ENCODE measurements around the gene TOR1AIP2. TPM values are rescaled to one million over a fixed set of nuclear protein-coding genes. Genes with fewer than 3 reads are reported as not detected.
"Not testable (repeated sequence)": the region's sequence is repeated elsewhere in the genome, so short reads cannot be mapped to it uniquely, and the experiment has no call there.

TOR1AIP2 gene
- polyA plus RNA-seq, 1 experiment, result 17.4 TPM

- POLR2A ChIA-PET, result no interaction called here
Measured at GRCh38 chr1:179805291-179806195, 72.1 kb downstream of the TOR1AIP2 start.

DNA sequence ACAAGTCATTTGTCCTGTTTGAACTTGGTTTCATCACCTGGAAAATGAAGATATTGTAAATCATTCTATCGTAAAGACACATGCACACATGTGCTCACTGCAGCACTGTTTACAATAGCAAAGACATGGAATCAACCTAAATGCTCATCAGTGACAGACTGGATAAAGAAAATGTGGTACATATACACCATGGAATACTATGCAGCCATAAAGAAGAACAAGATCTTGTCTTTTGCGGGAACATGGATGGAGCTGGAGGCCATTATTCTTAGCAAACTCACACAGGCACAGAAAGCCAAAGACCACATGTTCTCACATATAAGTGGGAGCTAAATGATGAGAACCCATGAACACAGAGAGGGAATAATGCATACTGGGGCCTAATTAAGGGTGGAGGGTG, 73.2 kb downstream of the TOR1AIP2 start:
- CTCF ChIA-PET; DNase-seq (ENCODE audit: low read depth); H3K36me3 ChIP-seq (ENCODE audit: control insufficient read depth, insufficient read depth, low read length); H3K4me3 ChIP-seq (ENCODE audit: low read depth, low read length); POLR2A ChIA-PET; H3K27me3 ChIP-seq (ENCODE audit: control insufficient read depth, insufficient read depth, low read length): not testable (repeated sequence)

More at GRCh38 chr1:179805291-179806195, 72.1 kb downstream of the TOR1AIP2 start:
- Histone ChIP-seq H3K4me3 (ENCODE audit: low read depth, low read length) (no peak overlapping the region), H3K36me3 (ENCODE audit: control insufficient read depth, insufficient read depth, low read length) (no peaks in the 10 kb centered on the region), H3K27me3 (ENCODE audit: control insufficient read depth, insufficient read depth, low read length) (peaks cover 12% of the 10 kb centered on the region)
- DNase-seq (ENCODE audit: low read depth), result no peak
- CTCF ChIA-PET, result interaction anchor here (1.0 to 15.1 kb wide), 4 partner anchors 9 to 100 kb away, joined by 3 to 447 read pairs (median 14); no protein-coding TSS in a partner anchor
- TF ChIP-seq, protein P1, sequence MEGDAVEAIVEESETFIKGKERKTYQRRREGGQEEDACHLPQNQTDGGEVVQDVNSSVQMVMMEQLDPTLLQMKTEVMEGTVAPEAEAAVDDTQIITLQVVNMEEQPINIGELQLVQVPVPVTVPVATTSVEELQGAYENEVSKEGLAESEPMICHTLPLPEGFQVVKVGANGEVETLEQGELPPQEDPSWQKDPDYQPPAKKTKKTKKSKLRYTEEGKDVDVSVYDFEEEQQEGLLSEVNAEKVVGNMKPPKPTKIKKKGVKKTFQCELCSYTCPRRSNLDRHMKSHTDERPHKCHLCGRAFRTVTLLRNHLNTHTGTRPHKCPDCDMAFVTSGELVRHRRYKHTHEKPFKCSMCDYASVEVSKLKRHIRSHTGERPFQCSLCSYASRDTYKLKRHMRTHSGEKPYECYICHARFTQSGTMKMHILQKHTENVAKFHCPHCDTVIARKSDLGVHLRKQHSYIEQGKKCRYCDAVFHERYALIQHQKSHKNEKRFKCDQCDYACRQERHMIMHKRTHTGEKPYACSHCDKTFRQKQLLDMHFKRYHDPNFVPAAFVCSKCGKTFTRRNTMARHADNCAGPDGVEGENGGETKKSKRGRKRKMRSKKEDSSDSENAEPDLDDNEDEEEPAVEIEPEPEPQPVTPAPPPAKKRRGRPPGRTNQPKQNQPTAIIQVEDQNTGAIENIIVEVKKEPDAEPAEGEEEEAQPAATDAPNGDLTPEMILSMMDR (IDR thresholded peaks at IDR 0.05; ENCODE audit: insufficient read depth, low read depth, low read length), result no peak

DNA sequence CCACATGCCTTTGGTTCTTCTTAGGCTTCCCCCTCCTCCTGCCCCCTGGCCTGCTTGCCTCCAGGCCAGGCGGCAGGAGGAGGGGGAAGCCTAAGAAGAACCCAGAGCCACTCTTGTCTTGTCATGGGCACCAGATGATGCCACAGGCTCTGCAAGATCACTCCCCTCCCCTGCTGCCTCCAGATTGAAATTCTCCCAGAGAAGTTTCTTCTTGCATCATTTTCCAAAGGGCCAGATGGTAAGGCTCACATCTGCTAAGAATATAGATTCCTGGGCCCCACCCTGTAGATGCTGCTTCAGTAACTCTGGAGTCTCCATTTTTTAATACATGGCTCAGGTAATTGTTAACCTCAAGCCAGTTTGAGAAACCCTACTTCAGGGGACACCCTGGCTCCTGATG, 73.7 kb downstream of the TOR1AIP2 start:
- Histone ChIP-seq H3K36me3 (ENCODE audit: control insufficient read depth, insufficient read depth, low read length) (no peaks in the 10 kb centered on the region), H3K27me3 (ENCODE audit: control insufficient read depth, insufficient read depth, low read length) (peaks cover 11% of the 10 kb centered on the region), H3K4me3 (ENCODE audit: low read depth, low read length) (no peak overlapping the region)
- TF ChIP-seq, protein P1 (IDR thresholded peaks at IDR 0.05; ENCODE audit: insufficient read depth, low read depth, low read length), result no peak
- POLR2A ChIA-PET, result no interaction called here
- CTCF ChIA-PET, result no interaction called here
- DNase-seq (ENCODE audit: low read depth), result no peak

- POLR2A ChIA-PET, result no interaction called here
- TF ChIP-seq, protein P1 (IDR thresholded peaks at IDR 0.05; ENCODE audit: insufficient read depth, low read depth, low read length), result no peak
- Histone ChIP-seq H3K36me3 (ENCODE audit: control insufficient read depth, insufficient read depth, low read length) (no peaks in the 10 kb centered on the region), H3K27me3 (ENCODE audit: control insufficient read depth, insufficient read depth, low read length) (peaks cover 11% of the 10 kb centered on the region), H3K4me3 (ENCODE audit: low read depth, low read length) (no peak overlapping the region)
- DNase-seq (ENCODE audit: low read depth), result no peak
- CTCF ChIA-PET, result interaction anchor here (0.7 to 1.3 kb wide), 2 partner anchors 12 to 375 kb away, joined by 3 to 7 read pairs; no protein-coding TSS in a partner anchor
Measured at GRCh38 chr1:179803104-179803503, 74.5 kb downstream of the TOR1AIP2 start.

GRCh38 chr1:179800481-179800880, 77.1 kb downstream of the TOR1AIP2 start:
- TF ChIP-seq, protein P1 (IDR thresholded peaks at IDR 0.05; ENCODE audit: insufficient read depth, low read depth, low read length), result no peak
- no peak overlapping the region for H3K4me3 ChIP-seq (ENCODE audit: low read depth, low read length)
- ChIA-PET POLR2A (no interaction called here), CTCF (interaction anchor here (1.3 to 2.6 kb wide), 3 partner anchors 9 to 14 kb away, joined by 4 to 11 read pairs (median 7); no protein-coding TSS in a partner anchor)
- no peaks in the 10 kb centered on the region for H3K36me3 ChIP-seq (ENCODE audit: control insufficient read depth, insufficient read depth, low read length)
- no peak for DNase-seq (ENCODE audit: low read depth)
- H3K27me3 ChIP-seq (ENCODE audit: control insufficient read depth, insufficient read depth, low read length), result peaks cover 11% of the 10 kb centered on the region
